Neuronal stem cell (in vitro differentiated cells): ENCODE results near the gene NUDT15.

Experiments used
- DNase-seq: peaks from one replicate; pipeline ENCODE4 v3.0.0-alpha.2; 2013; ENCODE audit warnings: low spot score
- H2AFZ ChIP-seq: one replicate; pipeline ENCODE4 v1.6.1; 2013; ENCODE audit warnings: mild to moderate bottlenecking, low read length, inconsistent platforms
- H2AK5ac ChIP-seq: 2 replicates; pipeline ENCODE4 v1.6.1; 2013; ENCODE audit warnings: low read depth, mild to moderate bottlenecking, inconsistent platforms, low read length, moderate library complexity, mixed read lengths
- H2BK120ac ChIP-seq: 2 replicates; pipeline ENCODE4 v1.6.1; 2013; ENCODE audit warnings: low read depth, mild to moderate bottlenecking, inconsistent platforms, low read length, moderate library complexity, mixed read lengths
- H2BK12ac ChIP-seq: one replicate; pipeline ENCODE4 v1.6.1; 2013; ENCODE audit warnings: low read length, inconsistent platforms
- H2BK15ac ChIP-seq: 2 replicates; pipeline ENCODE4 v1.6.1; 2013; ENCODE audit warnings: mild to moderate bottlenecking, low read length, inconsistent platforms, mixed read lengths
- H2BK5ac ChIP-seq: one replicate; pipeline ENCODE4 v1.6.1; 2013; ENCODE audit warnings: inconsistent platforms, mild to moderate bottlenecking, low read length, moderate library complexity
- H3K14ac ChIP-seq: one replicate; pipeline ENCODE4 v1.6.1; 2013; ENCODE audit warnings: low read length, inconsistent platforms
- H3K18ac ChIP-seq: 2 replicates; pipeline ENCODE4 v1.6.1; 2013; ENCODE audit warnings: low read length, inconsistent platforms
- H3K23ac ChIP-seq: 2 replicates; pipeline ENCODE4 v1.6.1; 2013; ENCODE audit warnings: low read depth, mild to moderate bottlenecking, mixed read lengths, low read length, inconsistent platforms; ENCODE audit not compliant: poor library complexity
- H3K27ac ChIP-seq: replicated peaks from 3 replicates; pipeline ENCODE4 v1.5.1; 2013; ENCODE audit warnings: low read length, inconsistent platforms
- H3K27me3 ChIP-seq, 3 experiments: 2 replicates each; pipeline ENCODE4 v1.6.1; 2013; ENCODE audit warnings: low read length in 3 of 3, mild to moderate bottlenecking in 2 of 3, inconsistent platforms in 1 of 3, low read depth in 1 of 3, mixed read lengths in 1 of 3, moderate library complexity in 1 of 3; ENCODE audit not compliant: control insufficient read depth in 3 of 3, insufficient read depth in 3 of 3
- H3K36me3 ChIP-seq, 2 donors: replicated peaks in 1 of 2; 2 replicates each; pipeline ENCODE4 v1.6.1; 2013; ENCODE audit warnings: low read length in 2 of 2; ENCODE audit not compliant: control insufficient read depth in 2 of 2, insufficient read depth in 2 of 2
- H3K4ac ChIP-seq: 2 replicates; pipeline ENCODE4 v1.6.1; 2013; ENCODE audit warnings: inconsistent platforms, mild to moderate bottlenecking, low read length, moderate library complexity
- H3K4me1 ChIP-seq, 2 donors: 1 replicate in 1 of 2; 2 replicates in 1 of 2; pipeline ENCODE4 v1.6.1; 2013; ENCODE audit warnings: low read length in 2 of 2, low read depth in 1 of 2; ENCODE audit not compliant: control insufficient read depth in 2 of 2, insufficient read depth in 1 of 2
- H3K4me2 ChIP-seq: one replicate; pipeline ENCODE4 v1.6.1; 2013; ENCODE audit warnings: mild to moderate bottlenecking, low read length, inconsistent platforms; ENCODE audit not compliant: insufficient read depth, poor library complexity, severe bottlenecking
- H3K4me3 ChIP-seq, 2 donors: 2 replicates each; pipeline ENCODE4 v1.5.1; 2013; ENCODE audit warnings: low read length in 2 of 2, mild to moderate bottlenecking in 2 of 2, inconsistent platforms in 1 of 2, moderate library complexity in 1 of 2
- H3K79me1 ChIP-seq: one replicate; pipeline ENCODE4 v1.6.1; 2013; ENCODE audit warnings: low read depth, mild to moderate bottlenecking, inconsistent platforms, low read length, moderate library complexity
- H3K9ac ChIP-seq: one replicate; pipeline ENCODE4 v1.6.1; 2013; ENCODE audit warnings: mild to moderate bottlenecking, low read depth, low read length, inconsistent platforms; ENCODE audit not compliant: poor library complexity
- H3K9me3 ChIP-seq, 2 donors: replicated peaks in 1 of 2; 2 replicates each; pipeline versions ENCODE3 to v1.6.1; 2013; ENCODE audit warnings: low read length in 2 of 2, mild to moderate bottlenecking in 2 of 2, inconsistent platforms in 1 of 2, low read depth in 1 of 2, mixed read lengths in 1 of 2, moderate library complexity in 1 of 2; ENCODE audit not compliant: control insufficient read depth in 2 of 2, insufficient read depth in 1 of 2
- H4K8ac ChIP-seq: one replicate; pipeline ENCODE4 v1.6.1; 2013; ENCODE audit warnings: low read depth, mild to moderate bottlenecking, inconsistent platforms, low read length, moderate library complexity
- H4K91ac ChIP-seq: one replicate; pipeline ENCODE4 v1.6.1; 2013; ENCODE audit warnings: low read length, low read depth, mild to moderate bottlenecking, inconsistent platforms; ENCODE audit not compliant: poor library complexity
- WGBS, 2 donors: extraction: QIAGEN DNeasy Blood & Tissue Kit; methylation state at CpG; one replicate each; pipeline ENCODE4 v1.1.7; 2013; ENCODE audit warnings: missing lambda C conversion rate in 2 of 2, mixed read lengths in 1 of 2; ENCODE audit not compliant: insufficient read length in 2 of 2, insufficient replicate concordance in 1 of 2; ENCODE audit errors: extremely low coverage in 2 of 2; 5-methylcytosine and 5-hydroxymethylcytosine counted together

Gene NUDT15

DNA sequence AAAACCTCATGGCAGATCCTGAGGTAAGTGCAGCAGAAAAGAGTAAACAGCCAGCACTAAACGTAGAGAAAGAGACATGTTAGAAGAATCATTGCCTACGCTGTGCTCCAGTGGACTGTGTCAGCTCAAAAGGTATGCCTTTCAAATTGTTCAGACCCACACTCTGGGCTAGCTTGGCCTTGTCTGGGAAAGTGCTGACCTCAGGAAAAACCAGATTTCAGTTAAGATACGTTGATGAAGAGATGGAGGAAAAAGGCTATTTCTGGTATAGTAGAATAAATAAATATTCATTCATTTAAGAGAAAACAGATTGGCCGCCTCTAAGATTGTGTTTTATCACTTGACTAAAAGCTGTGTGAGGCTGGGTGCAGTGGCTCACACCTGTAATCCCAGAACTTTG, 26.8 kb upstream of the NUDT15 start:
- H3K9ac ChIP-seq = no peak overlapping the region
- no peak overlapping the region for H3K4ac ChIP-seq
- H2BK15ac ChIP-seq = no peak overlapping the region
- no CpG with 5 or more reads among the region's 4 CpGs for WGBS, 2 donors
- no peak overlapping the region for H2BK12ac ChIP-seq
- H3K4me1 ChIP-seq = peaks cover 0 to 2% of the 10 kb centered on the region in 2 donors
- no peak overlapping the region for H2AFZ ChIP-seq
- H2AK5ac ChIP-seq = no peak overlapping the region
- H3K14ac ChIP-seq = no peak overlapping the region
- H4K8ac ChIP-seq = no peak overlapping the region
- H4K91ac ChIP-seq = no peak overlapping the region
- H3K79me1 ChIP-seq = no peaks in the 10 kb centered on the region
- DNase-seq = no peak
- H3K4me2 ChIP-seq = no peak overlapping the region
- H3K36me3 ChIP-seq = peaks cover 0 to 2% of the 10 kb centered on the region in 2 donors
- no peak overlapping the region for H2BK5ac ChIP-seq
- no peak overlapping the region for H3K23ac ChIP-seq
- no peak overlapping the region for H3K27ac ChIP-seq
- H3K18ac ChIP-seq = no peak overlapping the region
- no peaks in the 10 kb centered on the region for H3K9me3 ChIP-seq
- H2BK120ac ChIP-seq = no peak overlapping the region
- no peak overlapping the region for H3K4me3 ChIP-seq
- no peaks in the 10 kb centered on the region for H3K27me3 ChIP-seq

DNA sequence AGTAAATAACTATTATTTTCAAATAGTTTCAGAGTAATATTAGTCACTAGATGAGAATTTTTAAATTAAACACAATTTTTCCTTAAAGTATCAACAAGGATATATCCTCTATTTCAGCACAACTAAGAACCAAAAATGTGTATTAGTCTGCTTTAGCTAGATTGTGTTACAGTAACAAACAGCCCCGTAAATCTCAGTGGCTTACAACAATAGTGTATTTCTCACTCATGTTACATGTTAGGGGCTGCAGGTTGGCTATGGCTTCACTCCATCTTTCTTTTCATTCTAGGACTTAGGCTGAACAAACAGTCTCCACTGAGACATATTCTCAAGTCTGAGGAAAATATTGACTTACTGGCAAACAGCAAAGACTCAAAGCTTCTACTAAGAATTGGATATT, 24.9 kb upstream of the NUDT15 start:
- no peak overlapping the region for H3K4me2 ChIP-seq
- no peak overlapping the region for H2BK12ac ChIP-seq
- H3K4me3 ChIP-seq = no peak overlapping the region
- no peak overlapping the region for H3K14ac ChIP-seq
- no peak overlapping the region for H2BK15ac ChIP-seq
- H3K79me1 ChIP-seq = no peaks in the 10 kb centered on the region
- DNase-seq = no peak
- H4K91ac ChIP-seq = no peak overlapping the region
- no peak overlapping the region for H2AFZ ChIP-seq
- H3K36me3 ChIP-seq = peaks cover 0 to 2% of the 10 kb centered on the region in 2 donors
- no peak overlapping the region for H3K9ac ChIP-seq
- no peaks in the 10 kb centered on the region for H3K9me3 ChIP-seq
- peaks cover 0 to 2% of the 10 kb centered on the region in 2 donors for H3K4me1 ChIP-seq
- no peak overlapping the region for H2BK120ac ChIP-seq
- no peak overlapping the region for H2AK5ac ChIP-seq
- no peak overlapping the region for H4K8ac ChIP-seq
- H3K27ac ChIP-seq = no peak overlapping the region
- whole genome bisulfite sequencing, 2 donors = no CpG with 5 or more reads among the region's 1 CpG
- no peak overlapping the region for H2BK5ac ChIP-seq
- no peaks in the 10 kb centered on the region for H3K27me3 ChIP-seq
- no peak overlapping the region for H3K23ac ChIP-seq
- no peak overlapping the region for H3K18ac ChIP-seq
- H3K4ac ChIP-seq = no peak overlapping the region

- Histone ChIP-seq H3K4me2 (no peak overlapping the region), H3K23ac (no peak overlapping the region), H3K9me3 (no peaks in the 10 kb centered on the region), H3K9ac (no peak overlapping the region), H3K27me3 (no peaks in the 10 kb centered on the region), H3K4ac (no peak overlapping the region), H2BK5ac (no peak overlapping the region), H3K4me3 (no peak overlapping the region), H2BK12ac (no peak overlapping the region), H3K79me1 (no peaks in the 10 kb centered on the region), H4K91ac (no peak overlapping the region), H2BK15ac (no peak overlapping the region), H2AK5ac (no peak overlapping the region), H3K14ac (no peak overlapping the region), H3K36me3 (peaks cover 0 to 2% of the 10 kb centered on the region in 2 donors), H2BK120ac (no peak overlapping the region), H4K8ac (no peak overlapping the region), H3K27ac (no peak overlapping the region), H3K18ac (no peak overlapping the region), H2AFZ (no peak overlapping the region), H3K4me1 (peaks cover 0 to 2% of the 10 kb centered on the region in 2 donors)
- DNase-seq = no peak
- WGBS, 2 donors = no CpG with 5 or more reads among the region's 2 CpGs
Measured at GRCh38 chr13:48014359-48014758, 23.2 kb upstream of the NUDT15 start.

DNA sequence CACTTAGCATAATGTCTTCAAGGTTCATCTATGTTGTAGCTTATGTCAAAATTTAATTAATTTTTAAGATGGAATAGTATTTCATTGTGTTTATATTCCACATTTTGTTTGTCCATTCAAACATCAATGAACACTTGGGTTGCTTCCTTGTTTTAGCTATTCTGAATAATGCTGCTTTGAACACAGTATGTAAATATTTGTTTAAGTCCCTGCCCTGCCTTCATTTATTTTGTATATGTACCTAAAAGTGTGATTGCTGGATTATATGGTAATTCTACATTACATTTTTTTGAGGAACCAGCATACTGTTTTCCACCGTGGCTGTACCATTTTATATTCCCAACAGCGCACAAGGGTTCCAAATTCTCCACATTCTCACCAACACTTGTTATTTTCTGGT, 18.9 kb upstream of the NUDT15 start:
- Histone ChIP-seq H3K14ac (no peak overlapping the region), H2BK120ac (no peak overlapping the region), H3K36me3 (no peaks in the 10 kb centered on the region), H3K23ac (no peak overlapping the region), H2AFZ (no peak overlapping the region), H3K27me3 (no peaks in the 10 kb centered on the region), H3K9me3 (no peaks in the 10 kb centered on the region), H3K4me3 (no peak overlapping the region), H2AK5ac (no peak overlapping the region), H2BK12ac (no peak overlapping the region), H2BK15ac (no peak overlapping the region), H3K18ac (no peak overlapping the region), H3K79me1 (no peaks in the 10 kb centered on the region), H4K91ac (no peak overlapping the region), H2BK5ac (no peak overlapping the region), H3K4me2 (no peak overlapping the region), H4K8ac (no peak overlapping the region), H3K4ac (no peak overlapping the region), H3K9ac (no peak overlapping the region), H3K27ac (no peak overlapping the region), H3K4me1 (no peaks in the 10 kb centered on the region)
- no CpG with 5 or more reads among the region's 2 CpGs for WGBS, 2 donors
- no peak for DNase-seq
